ENCODE data around the gene CNGB1.

- no peak for TF ChIP-seq CTCF (conservative IDR thresholded peaks at IDR 0.05 in 1 of 2, IDR thresholded peaks at IDR 0.05 in 1 of 2; ENCODE audit: extremely low read depth in 1 of 2, insufficient read depth in 1 of 2, low read depth in 1 of 2, low read length in 2 of 2)
- no peak for TF ChIP-seq EZH2 (IDR thresholded peaks at IDR 0.05; ENCODE audit: borderline replicate concordance, low read length)
These were observed 23.7 kb downstream of the CNGB1 start for GRCh38 chr16:57947261-57947660.

Data from mammary epithelial cell (primary cell).